ENCODE data around the gene TMPRSS15.

TMPRSS15 gene

DNA sequence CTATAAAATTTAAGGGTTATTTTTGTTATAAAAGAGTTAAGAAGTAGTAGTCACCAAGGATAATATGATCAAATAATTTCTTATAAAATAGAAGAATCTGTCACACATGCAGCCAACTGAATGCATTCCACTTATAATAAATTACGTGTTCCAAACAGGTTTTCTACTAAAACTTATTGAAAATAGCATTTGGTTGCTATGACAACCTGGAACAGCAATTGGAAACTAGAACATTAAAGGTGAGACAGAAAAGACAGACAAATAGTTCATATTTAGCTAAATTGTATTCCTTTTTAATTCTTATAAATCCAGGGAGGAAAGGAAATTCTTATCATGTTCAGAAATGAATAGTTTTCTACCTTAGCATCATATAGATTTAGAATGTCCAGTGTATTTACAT lies 168.0 kb downstream of the TMPRSS15 start:
- no peak for DNase-seq

DNA sequence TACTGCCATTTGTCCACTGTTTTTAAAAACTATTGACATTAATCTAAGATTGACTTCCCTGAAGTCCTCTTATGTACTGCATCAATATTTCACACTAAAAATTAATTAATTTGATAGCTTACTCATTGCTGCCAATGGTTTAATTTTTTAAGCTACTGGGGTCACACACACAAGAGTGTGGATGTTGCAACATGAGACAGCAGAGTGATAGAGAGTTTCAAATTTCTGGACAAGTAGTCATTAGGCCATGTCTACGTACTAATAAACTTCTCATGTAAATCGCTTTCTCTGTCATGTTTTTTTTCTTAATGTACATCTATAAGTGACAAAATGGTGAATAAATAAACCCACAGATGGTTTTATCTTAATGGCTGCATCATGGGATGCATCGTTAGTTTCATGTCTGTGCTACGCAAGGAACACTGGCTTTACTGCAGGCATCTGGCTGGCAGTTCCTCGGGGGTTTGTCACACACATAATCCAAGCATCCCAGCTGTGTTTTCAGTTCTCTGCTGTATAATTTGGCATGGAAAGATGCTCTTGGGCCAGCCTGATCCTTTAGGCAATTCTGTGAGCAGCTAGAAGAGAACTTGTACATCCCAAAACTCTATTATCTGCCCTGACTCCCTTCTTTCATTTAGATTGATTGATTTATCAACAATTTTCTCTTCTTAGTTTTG lies 175.4 kb downstream of the TMPRSS15 start:
- no peak for DNase-seq

DNA sequence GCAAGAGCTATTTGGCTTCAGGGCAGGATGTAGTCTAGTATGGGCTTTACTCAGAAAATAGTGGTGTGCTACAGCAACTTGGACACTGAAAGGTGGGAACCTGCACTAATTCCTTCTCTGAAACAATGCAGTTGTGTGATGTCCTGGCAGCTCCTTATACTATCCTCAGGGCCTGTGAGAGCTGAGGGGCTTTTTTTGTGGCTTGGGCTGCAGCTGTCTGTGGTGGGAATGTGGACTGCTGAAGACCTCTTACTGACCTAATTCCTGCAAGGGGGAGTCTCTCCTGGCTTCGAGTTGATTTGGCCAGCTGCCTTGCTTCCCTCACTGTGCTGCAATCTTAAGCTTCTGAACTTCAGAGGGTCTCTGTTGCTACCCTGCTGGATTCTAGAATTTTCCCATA lies 181.2 kb downstream of the TMPRSS15 start:
- no peak for DNase-seq

DNA sequence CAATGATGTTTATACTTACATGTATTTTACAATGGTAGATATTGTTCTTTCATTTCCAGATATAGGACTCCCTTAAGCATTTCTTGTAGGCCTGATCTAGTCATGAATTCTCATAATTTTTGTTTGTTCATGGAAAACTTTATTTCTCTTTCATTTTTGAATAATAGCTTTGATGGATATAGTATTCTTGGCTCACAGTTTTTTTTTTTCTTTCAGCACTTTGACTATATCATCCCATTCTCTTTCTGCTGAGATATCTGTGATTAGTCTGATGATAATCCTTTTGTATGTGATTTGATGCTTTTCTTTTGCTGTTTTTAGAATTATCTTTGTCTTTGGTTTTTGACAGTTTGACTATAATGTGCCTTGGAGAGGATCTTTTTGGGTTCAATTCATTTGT lies 183.1 kb downstream of the TMPRSS15 start:
- no peak for DNase-seq
